Activated naive CD8-positive, alpha-beta T cell treated with anti-CD3 and anti-CD28 coated beads, Interleukin-2, amount 10 ng/mL, durations not matched to agents 7 days and 5 days (primary cell): ENCODE measurements around the gene STARD13. TPM values are rescaled to one million over a fixed set of nuclear protein-coding genes. Genes with fewer than 3 reads are reported as not detected.

ENCODE experiments used
- ATAC-seq: fragments of 150-1000 bp; cut with Tn5 transposase; one replicate; pipeline ENCODE4 v1.10.0; 2021; ENCODE audit warnings: low read depth, moderate library complexity
- POLR2A ChIA-PET: fragments of 350-600 bp; sonication (Branson Sonifier 250); formaldehyde crosslinking; loops from one replicate; lab custom pipeline; 2021; ENCODE audit warnings: antibody characterized with exemption; lab: Charles Lee
- DNase-seq: peaks from one replicate; pipeline ENCODE4 v3.0.0; 2021
- H3K27ac Mint-ChIP-seq: one replicate; pipeline ENCODE4 v1.8.0; 2022; ENCODE audit warnings: mild to moderate bottlenecking, mixed read lengths
- H3K27me3 Mint-ChIP-seq: one replicate; pipeline ENCODE4 v1.8.0; 2022; ENCODE audit warnings: mild to moderate bottlenecking, moderate library complexity, mixed read lengths
- H3K36me3 Mint-ChIP-seq: one replicate; pipeline ENCODE4 v1.8.0; 2021; ENCODE audit warnings: mild to moderate bottlenecking, mixed read lengths
- H3K4me1 Mint-ChIP-seq: one replicate; pipeline ENCODE4 v1.8.0; 2021; ENCODE audit warnings: mixed read lengths
- H3K4me3 Mint-ChIP-seq: one replicate; pipeline ENCODE4 v1.8.0; 2022; ENCODE audit warnings: mild to moderate bottlenecking, moderate library complexity, mixed read lengths
- H3K9me3 Mint-ChIP-seq: one replicate; pipeline ENCODE4 v1.8.0; 2021; ENCODE audit warnings: mixed read lengths
- total RNA-seq, 2 experiments: library from RNA; stranded (reverse); gene quantifications; one replicate each; pipeline ENCODE4 v1.2.3, GENCODE V29; 2021

Gene STARD13
- total RNA-seq, 2 experiments from 2014 or later: 0.17 to 0.33 TPM

GRCh38 chr13:33076001-33076992, 209.3 kb downstream of the STARD13 start:
- ATAC-seq (no peak), DNase-seq (no peak)
- no peak overlapping the region for H3K27ac Mint-ChIP-seq
- no peaks in the 10 kb centered on the region for H3K9me3 Mint-ChIP-seq
- peaks cover 8% of the 10 kb centered on the region for H3K27me3 Mint-ChIP-seq
- H3K4me1 Mint-ChIP-seq: no peaks in the 10 kb centered on the region
- H3K4me3 Mint-ChIP-seq: no peak overlapping the region
- no peaks in the 10 kb centered on the region for H3K36me3 Mint-ChIP-seq
- POLR2A ChIA-PET: no interaction called here

- H3K9me3 Mint-ChIP-seq: no peaks in the 10 kb centered on the region
- no peak overlapping the region for H3K4me3 Mint-ChIP-seq
- no peaks in the 10 kb centered on the region for H3K4me1 Mint-ChIP-seq
- peaks cover 2% of the 10 kb centered on the region for H3K27me3 Mint-ChIP-seq
- H3K36me3 Mint-ChIP-seq: no peaks in the 10 kb centered on the region
- DNase-seq (no peak), ATAC-seq (no peak)
- H3K27ac Mint-ChIP-seq: no peak overlapping the region
- POLR2A ChIA-PET: no interaction called here
Measured at GRCh38 chr13:33073338-33073737, 212.2 kb downstream of the STARD13 start.

DNA sequence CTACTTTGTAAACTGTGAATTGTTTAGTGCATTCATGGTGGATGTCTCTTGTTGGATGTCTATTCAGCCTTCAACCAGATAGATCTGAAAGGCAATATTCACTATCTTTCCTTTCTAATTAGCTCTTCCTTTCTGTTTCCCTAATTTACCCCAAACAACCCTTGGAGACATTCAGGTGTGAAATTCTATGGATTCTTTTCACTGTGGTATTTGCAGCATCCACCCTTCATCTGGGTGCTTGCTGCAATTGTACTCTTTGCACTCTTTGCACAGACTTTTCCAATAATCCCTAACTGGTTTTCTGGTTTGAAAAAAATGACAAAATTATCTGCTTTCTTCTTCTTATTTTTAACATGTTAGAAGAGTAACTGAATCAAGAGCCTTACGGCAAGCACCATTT, 212.8 kb downstream of the STARD13 start:
- Mint-ChIP-seq H3K27me3 (peaks cover 2% of the 10 kb centered on the region), H3K27ac (no peak overlapping the region), H3K4me1 (no peaks in the 10 kb centered on the region), H3K36me3 (no peaks in the 10 kb centered on the region), H3K9me3 (no peaks in the 10 kb centered on the region), H3K4me3 (no peak overlapping the region)
- DNase-seq (no peak), ATAC-seq (no peak)
- POLR2A ChIA-PET: no interaction called here

DNA sequence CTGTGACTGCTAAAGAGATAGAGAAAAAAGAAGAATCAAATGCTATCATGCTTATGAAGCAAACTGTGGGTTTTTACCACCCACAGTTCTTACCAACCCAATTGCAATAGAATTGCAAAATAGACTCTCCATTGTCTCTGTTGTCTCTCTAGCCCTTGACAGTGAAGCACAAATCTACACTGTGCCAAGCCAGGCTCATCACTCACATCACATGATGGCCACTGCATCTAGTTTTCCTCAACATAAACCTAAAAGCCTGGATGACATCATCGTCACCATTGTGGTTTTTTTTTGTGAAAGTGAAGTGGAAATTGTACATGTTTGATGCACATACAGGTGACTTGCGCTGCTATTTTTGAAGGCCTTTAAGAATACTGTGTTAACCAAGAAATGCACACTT, 213.3 kb downstream of the STARD13 start:
- no peaks in the 10 kb centered on the region for H3K36me3 Mint-ChIP-seq
- ATAC-seq (no peak), DNase-seq (no peak)
- H3K4me3 Mint-ChIP-seq: no peak overlapping the region
- no peaks in the 10 kb centered on the region for H3K4me1 Mint-ChIP-seq
- no peak overlapping the region for H3K27ac Mint-ChIP-seq
- H3K9me3 Mint-ChIP-seq: no peaks in the 10 kb centered on the region
- POLR2A ChIA-PET: no interaction called here
- H3K27me3 Mint-ChIP-seq: peaks cover 2% of the 10 kb centered on the region

- Mint-ChIP-seq H3K27ac (no peak overlapping the region), H3K27me3 (peaks cover 2% of the 10 kb centered on the region), H3K9me3 (no peaks in the 10 kb centered on the region), H3K4me1 (no peaks in the 10 kb centered on the region), H3K36me3 (no peaks in the 10 kb centered on the region), H3K4me3 (no peak overlapping the region)
- ATAC-seq (no peak), DNase-seq (no peak)
- POLR2A ChIA-PET: no interaction called here
Measured at GRCh38 chr13:33070713-33071112, 214.8 kb downstream of the STARD13 start.

DNA sequence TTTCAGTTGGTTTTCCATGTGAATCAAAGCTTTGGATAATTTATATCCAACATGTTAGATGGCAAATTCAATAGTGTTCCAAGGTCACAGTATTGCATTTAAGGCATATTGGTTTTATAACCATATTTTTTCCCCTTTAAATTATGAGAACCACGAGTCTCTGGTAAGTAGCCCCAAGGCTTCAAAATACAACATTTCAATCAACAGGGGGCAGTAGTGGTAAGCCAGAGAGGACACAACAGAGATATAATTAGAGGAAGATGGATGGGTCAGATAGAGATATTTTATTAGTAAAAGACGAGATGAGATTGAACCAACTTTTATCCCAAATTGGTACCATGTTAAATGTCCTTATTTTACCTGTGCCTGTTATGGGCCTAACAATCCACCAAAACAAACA, 216.2 kb downstream of the STARD13 start:
- Mint-ChIP-seq H3K27me3 (peaks cover 2% of the 10 kb centered on the region), H3K4me1 (no peaks in the 10 kb centered on the region), H3K9me3 (no peaks in the 10 kb centered on the region), H3K36me3 (no peaks in the 10 kb centered on the region), H3K27ac (no peak overlapping the region), H3K4me3 (no peak overlapping the region)
- POLR2A ChIA-PET: no interaction called here
- ATAC-seq (no peak), DNase-seq (no peak)

DNA sequence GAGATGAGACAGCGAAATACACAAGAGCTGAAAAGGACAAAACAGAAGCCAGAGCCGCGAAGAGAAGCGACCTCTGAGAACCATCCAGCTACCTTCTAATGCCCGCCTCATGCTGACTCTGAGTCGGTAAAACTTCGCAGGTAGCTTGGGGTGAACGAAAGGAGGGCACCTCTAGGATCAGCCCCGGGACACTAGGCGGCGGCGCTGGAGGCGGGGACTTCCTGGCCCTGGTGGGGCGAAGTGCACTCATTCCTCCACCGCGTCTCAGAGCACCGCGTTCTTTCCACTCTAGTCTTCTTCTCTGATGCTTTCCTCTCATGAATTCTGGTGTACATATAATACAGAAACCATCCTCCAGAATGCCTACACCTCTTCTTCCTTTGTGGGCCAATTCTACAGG, 219.2 kb downstream of the STARD13 start:
- Mint-ChIP-seq H3K4me3 (no peak overlapping the region), H3K27ac (no peak overlapping the region), H3K9me3 (no peaks in the 10 kb centered on the region), H3K4me1 (no peaks in the 10 kb centered on the region), H3K27me3 (peaks cover 2% of the 10 kb centered on the region), H3K36me3 (no peaks in the 10 kb centered on the region)
- ATAC-seq: no peak
- DNase-seq: no peak
- POLR2A ChIA-PET: no interaction called here

DNA sequence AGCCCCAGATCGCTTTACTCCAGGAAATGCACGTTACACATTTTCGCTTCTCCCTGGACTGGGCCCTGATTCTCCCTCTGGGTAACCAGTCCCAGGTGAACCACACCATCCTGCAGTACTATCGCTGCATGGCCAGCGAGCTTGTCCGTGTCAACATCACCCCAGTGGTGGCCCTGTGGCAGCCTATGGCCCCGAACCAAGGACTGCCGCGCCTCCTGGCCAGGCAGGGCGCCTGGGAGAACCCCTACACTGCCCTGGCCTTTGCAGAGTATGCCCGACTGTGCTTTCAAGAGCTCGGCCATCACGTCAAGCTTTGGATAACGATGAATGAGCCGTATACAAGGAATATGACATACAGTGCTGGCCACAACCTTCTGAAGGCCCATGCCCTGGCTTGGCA, 224.7 kb downstream of the STARD13 start:
- Mint-ChIP-seq H3K27ac (no peak overlapping the region), H3K27me3 (no peaks in the 10 kb centered on the region), H3K36me3 (no peaks in the 10 kb centered on the region), H3K4me1 (no peaks in the 10 kb centered on the region), H3K9me3 (no peaks in the 10 kb centered on the region), H3K4me3 (no peak overlapping the region)
- ATAC-seq (no peak), DNase-seq (no peak)
- POLR2A ChIA-PET: no interaction called here

DNA sequence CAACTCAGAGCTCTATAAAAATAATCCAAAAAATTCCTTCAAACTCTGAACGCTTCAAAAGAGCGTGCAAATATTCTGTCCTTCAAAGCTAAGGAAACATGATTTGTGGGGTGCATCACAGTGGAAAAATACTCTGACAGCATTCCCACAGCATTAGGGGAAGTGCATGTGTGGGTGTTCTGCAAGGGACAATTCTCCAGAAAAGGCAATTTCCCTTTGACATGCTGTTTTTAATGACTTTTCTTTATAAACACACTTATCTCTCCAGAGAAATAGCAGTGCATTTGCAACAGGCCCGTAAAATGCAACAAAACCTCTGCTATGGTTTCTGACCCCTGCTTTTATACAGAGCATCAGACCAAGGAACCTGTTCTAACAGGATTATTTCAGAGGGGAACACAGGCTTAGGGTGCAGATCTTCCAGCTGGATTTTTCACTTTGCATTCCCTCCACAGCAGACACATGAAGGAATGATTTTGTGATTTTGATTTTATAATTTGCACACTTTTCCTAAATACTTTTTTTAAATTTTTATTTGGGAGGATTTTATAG, 226.7 kb downstream of the STARD13 start:
- H3K4me3 Mint-ChIP-seq: no peak overlapping the region
- no peaks in the 10 kb centered on the region for H3K27me3 Mint-ChIP-seq
- DNase-seq (no peak), ATAC-seq (no peak)
- H3K27ac Mint-ChIP-seq: no peak overlapping the region
- H3K9me3 Mint-ChIP-seq: no peaks in the 10 kb centered on the region
- POLR2A ChIA-PET: no interaction called here
- no peaks in the 10 kb centered on the region for H3K4me1 Mint-ChIP-seq
- no peaks in the 10 kb centered on the region for H3K36me3 Mint-ChIP-seq

DNA sequence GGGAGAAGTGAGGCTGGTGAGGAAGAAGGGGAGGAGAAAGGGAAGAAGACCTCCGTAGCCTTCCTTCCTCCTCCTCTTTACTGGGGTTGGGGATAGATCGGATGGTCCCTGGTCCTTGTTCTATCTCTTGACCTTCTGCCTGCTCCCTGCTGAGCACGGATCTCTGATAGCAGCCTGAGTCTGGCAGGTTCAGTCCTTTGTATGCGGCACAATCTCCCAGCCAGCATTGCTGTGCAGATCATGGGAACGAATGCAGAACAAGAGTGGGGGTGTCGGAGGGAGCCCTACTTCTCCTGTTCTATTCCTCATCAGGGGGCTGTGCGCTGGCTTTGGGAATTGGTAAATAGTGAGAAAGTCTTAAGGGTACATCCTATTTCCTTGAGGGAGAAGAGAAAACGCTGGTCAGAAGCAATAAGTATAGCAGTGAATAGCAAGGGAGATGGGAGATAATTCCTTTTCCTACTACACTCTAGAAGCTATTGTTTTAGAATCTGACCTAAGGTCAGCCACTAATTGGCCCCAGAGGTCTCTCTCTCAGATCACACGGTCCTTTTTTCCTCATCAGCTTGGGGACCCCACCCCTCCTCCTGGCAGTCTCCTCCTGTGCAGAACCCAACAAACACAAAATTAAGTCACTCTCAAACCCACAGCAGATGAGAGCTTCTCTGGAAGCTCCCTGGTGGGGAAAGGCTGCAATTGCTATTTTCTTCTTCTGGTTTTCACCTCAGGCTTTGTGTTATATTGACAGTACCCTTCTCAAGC, 228.4 kb downstream of the STARD13 start:
- Mint-ChIP-seq H3K27ac (no peak overlapping the region), H3K9me3 (no peaks in the 10 kb centered on the region), H3K27me3 (no peaks in the 10 kb centered on the region), H3K4me1 (no peaks in the 10 kb centered on the region), H3K36me3 (no peaks in the 10 kb centered on the region), H3K4me3 (no peak overlapping the region)
- POLR2A ChIA-PET: no interaction called here
- DNase-seq: no peak
- ATAC-seq: no peak

- ATAC-seq (no peak), DNase-seq (no peak)
- no peaks in the 10 kb centered on the region for H3K36me3 Mint-ChIP-seq
- no peaks in the 10 kb centered on the region for H3K9me3 Mint-ChIP-seq
- H3K4me3 Mint-ChIP-seq: no peak overlapping the region
- H3K4me1 Mint-ChIP-seq: no peaks in the 10 kb centered on the region
- H3K27ac Mint-ChIP-seq: no peak overlapping the region
- H3K27me3 Mint-ChIP-seq: peaks cover 8% of the 10 kb centered on the region
- POLR2A ChIA-PET: no interaction called here
Measured at GRCh38 chr13:33053397-33054066, 232.0 kb downstream of the STARD13 start.
